Mesothelial cell of epicardium (in vitro differentiated cells): ENCODE measurements around the gene ADAMTS10. TPM values are rescaled to one million over a fixed set of nuclear protein-coding genes. Genes with fewer than 3 reads are reported as not detected.

Source experiments
- DNase-seq, 2 experiments: peaks; one replicate each; pipeline ENCODE4 v3.0.0; 2021; ENCODE audit warnings: low spot score in 2 of 2; ENCODE audit not compliant: unreplicated experiment in 2 of 2
- H3K27ac Mint-ChIP-seq: 2 replicates; pipeline ENCODE4 v1.8.0; 2021; ENCODE audit warnings: mixed read lengths
- H3K27me3 Mint-ChIP-seq: 2 replicates; pipeline ENCODE4 v1.8.0; 2021; ENCODE audit warnings: low read depth, mixed read lengths
- H3K36me3 Mint-ChIP-seq: 2 replicates; pipeline ENCODE4 v1.8.0; 2021; ENCODE audit warnings: mixed read lengths
- H3K4me1 Mint-ChIP-seq: 2 replicates; pipeline ENCODE4 v1.8.0; 2021; ENCODE audit warnings: mixed read lengths
- H3K4me3 Mint-ChIP-seq: 2 replicates; pipeline ENCODE4 v1.8.0; 2021; ENCODE audit warnings: mild to moderate bottlenecking, moderate library complexity, mixed read lengths
- H3K9me3 Mint-ChIP-seq: 2 replicates; pipeline ENCODE4 v1.8.0; 2021; ENCODE audit warnings: mixed read lengths
- total RNA-seq: library from RNA; stranded (reverse); gene quantifications from 3 replicates; pipeline ENCODE4 v1.2.1, GENCODE V29; 2021
- TF ChIP-seq, protein P1 (sequence below): fragments of 200-600 bp; sonication (generic); IDR thresholded peaks from one replicate; pipeline ENCODE4 v1.5.0; 2021; ENCODE audit warnings: antibody characterized with exemption; ENCODE audit not compliant: unreplicated experiment

Gene ADAMTS10
- total RNA-seq, 1 donor from 2014 or later, result 182 TPM

DNA sequence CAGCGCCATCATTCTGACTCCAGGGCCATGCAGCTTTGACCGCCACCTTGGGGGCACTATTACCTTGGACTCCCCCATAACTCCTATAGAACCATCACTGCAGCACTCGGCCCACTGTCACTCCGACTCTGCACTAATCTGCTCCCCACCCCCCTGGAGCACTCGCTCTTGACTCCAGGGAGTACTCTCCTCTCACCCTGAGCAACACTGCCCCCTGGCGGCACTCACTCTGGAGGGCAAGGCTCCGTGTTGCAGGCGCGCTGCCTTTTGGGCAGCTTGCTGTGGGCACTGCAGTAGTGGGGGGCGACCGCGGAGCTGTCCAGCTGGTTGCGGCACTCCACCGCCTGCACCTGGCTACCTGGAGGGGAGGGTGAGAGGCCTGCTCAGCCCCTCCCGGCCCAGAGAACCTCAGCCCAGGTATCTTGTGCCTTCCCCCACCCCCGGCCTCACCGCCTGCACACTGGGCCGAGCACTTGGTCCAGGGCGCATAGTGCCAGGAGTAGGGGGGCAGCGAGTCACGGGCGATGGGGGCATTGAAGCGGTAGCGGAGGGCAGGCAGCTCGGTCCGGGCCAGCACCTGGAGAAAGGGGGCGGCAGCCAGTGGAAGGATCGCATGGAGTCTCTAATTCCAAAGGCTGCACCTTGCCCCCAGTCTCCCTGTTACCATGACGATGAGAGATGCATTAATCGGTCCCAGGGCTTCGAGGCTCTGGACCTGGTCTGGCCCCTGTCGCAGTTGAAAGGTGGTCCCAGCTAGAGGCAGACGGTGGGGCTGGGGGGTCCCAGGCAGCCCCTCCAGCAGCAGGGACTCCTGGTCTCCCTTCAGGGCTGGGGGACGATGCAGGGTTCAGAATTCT lies 24.4 kb downstream of the ADAMTS10 start:
- Mint-ChIP-seq H3K27me3 (peaks cover 5% of the 10 kb centered on the region), H3K36me3 (peaks cover 18% of the 10 kb centered on the region), H3K4me3 (no peak overlapping the region), H3K27ac (no peak overlapping the region), H3K4me1 (no peaks in the 10 kb centered on the region), H3K9me3 (no peaks in the 10 kb centered on the region)
- TF ChIP-seq, protein P1, sequence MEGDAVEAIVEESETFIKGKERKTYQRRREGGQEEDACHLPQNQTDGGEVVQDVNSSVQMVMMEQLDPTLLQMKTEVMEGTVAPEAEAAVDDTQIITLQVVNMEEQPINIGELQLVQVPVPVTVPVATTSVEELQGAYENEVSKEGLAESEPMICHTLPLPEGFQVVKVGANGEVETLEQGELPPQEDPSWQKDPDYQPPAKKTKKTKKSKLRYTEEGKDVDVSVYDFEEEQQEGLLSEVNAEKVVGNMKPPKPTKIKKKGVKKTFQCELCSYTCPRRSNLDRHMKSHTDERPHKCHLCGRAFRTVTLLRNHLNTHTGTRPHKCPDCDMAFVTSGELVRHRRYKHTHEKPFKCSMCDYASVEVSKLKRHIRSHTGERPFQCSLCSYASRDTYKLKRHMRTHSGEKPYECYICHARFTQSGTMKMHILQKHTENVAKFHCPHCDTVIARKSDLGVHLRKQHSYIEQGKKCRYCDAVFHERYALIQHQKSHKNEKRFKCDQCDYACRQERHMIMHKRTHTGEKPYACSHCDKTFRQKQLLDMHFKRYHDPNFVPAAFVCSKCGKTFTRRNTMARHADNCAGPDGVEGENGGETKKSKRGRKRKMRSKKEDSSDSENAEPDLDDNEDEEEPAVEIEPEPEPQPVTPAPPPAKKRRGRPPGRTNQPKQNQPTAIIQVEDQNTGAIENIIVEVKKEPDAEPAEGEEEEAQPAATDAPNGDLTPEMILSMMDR, result peak; percentile 70
- peak; percentile 53 to 65 for DNase-seq

DNA sequence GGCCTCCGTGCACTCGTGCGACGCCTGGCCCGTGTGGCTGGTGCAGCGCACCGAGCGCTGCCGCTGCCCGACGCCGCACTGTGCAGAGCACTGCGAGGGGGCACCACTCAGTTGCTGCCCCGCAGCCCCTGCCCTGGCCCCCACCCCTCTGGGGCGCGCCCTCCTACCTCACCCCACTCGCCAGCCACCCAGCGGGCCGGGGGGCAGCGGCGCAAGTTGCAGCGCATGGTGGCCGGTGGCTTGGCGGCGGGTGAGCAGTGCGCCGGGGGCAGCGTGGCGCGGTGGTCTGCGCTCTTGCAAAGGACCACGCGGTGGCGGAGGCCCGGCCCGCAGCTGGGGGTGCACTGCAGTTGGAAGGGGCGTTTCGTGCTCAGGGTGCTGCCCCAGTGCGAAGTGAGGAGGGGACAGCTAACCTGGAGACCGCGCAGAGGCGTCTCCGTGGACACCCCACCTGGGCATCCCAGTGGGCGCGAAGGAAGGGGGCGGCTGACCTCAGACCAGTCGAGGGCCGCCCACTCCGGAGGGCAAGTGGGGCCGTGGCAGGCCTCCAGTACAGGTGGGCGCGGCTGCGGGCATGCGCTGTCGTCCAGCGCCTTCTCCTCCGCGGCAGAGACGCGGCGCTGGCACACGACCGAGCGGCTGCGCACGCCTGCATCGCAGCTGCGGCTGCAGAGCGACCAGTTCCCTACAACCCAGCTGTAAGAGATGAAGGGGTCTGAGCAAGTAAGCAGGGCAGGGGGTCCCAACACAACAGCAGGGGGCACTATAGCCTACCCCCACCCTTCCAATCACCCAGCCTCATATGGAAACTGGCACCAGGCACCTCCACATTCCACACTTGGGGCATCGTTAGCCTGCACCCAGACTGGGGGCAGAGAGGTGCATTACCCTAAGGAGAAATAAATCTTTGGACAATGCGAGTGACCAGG lies 25.3 kb downstream of the ADAMTS10 start:
- no peak overlapping the region for H3K4me3 Mint-ChIP-seq
- no peak for DNase-seq
- no peak overlapping the region for H3K27ac Mint-ChIP-seq
- no peaks in the 10 kb centered on the region for H3K9me3 Mint-ChIP-seq
- no peaks in the 10 kb centered on the region for H3K4me1 Mint-ChIP-seq
- peaks cover 18% of the 10 kb centered on the region for H3K36me3 Mint-ChIP-seq
- H3K27me3 Mint-ChIP-seq, result peaks cover 3% of the 10 kb centered on the region
- TF ChIP-seq, protein P1, result no peak

DNA sequence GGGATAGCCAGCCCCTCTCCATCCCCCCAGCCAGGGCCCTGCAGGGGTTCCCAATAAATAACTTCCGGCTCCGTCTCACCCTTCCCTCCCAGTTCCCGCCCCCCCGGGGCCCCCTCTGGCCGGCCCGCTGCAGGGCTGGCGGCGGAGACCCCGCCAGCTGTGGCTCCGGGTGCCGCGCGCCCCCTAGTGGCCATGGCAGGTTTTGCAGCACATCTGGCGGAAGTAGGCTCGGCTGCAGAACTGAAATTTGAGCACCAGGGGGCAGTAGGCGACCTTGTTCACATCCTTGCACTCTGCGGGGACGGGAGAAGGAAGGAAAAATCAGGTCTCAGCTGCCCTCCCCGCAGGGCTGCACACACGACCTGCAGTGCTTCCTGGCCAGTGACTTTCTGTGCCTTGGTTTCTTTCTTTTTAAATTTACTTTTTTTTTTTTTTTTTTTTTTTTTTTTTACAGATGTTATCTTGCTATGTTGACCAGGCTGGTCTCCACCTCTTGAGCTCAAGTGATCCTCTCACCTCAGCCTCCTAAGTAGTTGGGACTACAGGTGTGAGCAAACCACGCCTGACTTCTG lies 29.7 kb downstream of the ADAMTS10 start:
- Mint-ChIP-seq H3K27ac (no peak overlapping the region), H3K9me3 (no peaks in the 10 kb centered on the region), H3K4me1 (peaks cover 2% of the 10 kb centered on the region), H3K4me3 (no peak overlapping the region), H3K36me3 (peaks cover 11% of the 10 kb centered on the region), H3K27me3 (peaks cover 23% of the 10 kb centered on the region)
- peak; percentile 70 to 87 for DNase-seq
- TF ChIP-seq, protein P1, result peak; percentile 99

DNA sequence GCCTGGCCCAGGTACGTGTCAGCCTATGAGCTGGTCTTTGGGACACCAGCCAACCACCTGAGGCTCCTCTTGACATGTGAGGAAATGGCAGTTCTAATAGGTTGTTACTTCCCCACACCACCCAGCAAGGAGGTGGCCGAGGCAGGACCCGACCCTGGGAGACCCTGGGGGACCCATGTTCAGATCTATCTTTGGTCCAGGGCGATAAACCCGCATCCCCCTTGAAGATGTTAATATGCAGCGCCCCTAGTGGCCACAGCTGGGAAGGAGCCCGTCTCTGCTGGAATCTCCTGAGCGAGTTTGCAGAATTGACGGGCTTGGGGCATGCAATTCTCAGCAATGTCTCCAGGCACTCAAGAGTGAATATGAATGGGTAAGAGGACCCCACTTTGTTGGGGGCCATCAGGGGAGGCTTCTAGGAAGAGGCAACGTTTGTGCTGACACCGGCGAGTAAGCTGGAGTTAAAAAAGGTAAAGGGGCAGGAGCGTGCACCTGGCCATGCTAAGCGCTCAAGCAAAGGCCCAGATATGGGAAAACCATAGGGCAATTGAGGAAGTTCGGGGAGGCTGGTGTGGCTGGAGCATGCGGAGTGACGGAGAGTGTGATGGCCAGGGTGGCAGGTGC lies 31.8 kb downstream of the ADAMTS10 start:
- Mint-ChIP-seq H3K4me1 (peaks cover 5% of the 10 kb centered on the region), H3K27ac (no peak overlapping the region), H3K9me3 (no peaks in the 10 kb centered on the region), H3K36me3 (peaks cover 4% of the 10 kb centered on the region), H3K4me3 (no peak overlapping the region), H3K27me3 (peaks cover 28% of the 10 kb centered on the region)
- TF ChIP-seq, protein P1, result peak; percentile 97
- DNase-seq, result peak; percentile 63 to 88

DNA sequence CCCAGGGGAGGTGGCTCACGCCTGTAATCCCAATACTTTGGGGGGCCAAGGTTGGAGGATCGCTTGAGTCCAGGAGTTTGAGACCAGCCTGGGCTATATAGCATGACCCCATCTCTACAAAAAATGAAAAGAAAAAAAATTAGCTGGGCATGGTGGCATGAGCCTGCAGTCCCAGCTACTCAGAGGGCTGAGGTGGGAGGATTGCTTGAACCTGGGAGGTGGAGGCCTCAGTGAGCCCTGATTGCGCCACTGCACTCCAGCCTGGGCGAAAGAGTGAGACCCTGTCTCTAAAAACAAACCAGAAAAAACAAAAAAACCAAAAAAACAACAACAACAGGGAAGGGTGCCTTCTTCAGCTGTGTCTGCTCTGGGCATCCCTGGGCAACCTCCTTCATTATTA lies 32.8 kb downstream of the ADAMTS10 start:
- peaks cover 5% of the 10 kb centered on the region for H3K4me1 Mint-ChIP-seq
- H3K9me3 Mint-ChIP-seq, result no peaks in the 10 kb centered on the region
- TF ChIP-seq, protein P1, result no peak
- H3K36me3 Mint-ChIP-seq, result peaks cover 1% of the 10 kb centered on the region
- peaks cover 29% of the 10 kb centered on the region for H3K27me3 Mint-ChIP-seq
- no peak overlapping the region for H3K4me3 Mint-ChIP-seq
- H3K27ac Mint-ChIP-seq, result no peak overlapping the region
- no peak for DNase-seq
